Natural killer cell treated with Interleukin-12 subunit alpha and Interleukin-12 subunit beta and Interleukin-15 and Interleukin-18, amount 100 ng/mL, for 72 hours (primary cell): Measurements from ENCODE around the gene PLA2G4F. TPM values are rescaled to one million over a fixed set of nuclear protein-coding genes. Genes with fewer than 3 reads are reported as not detected.

Experiments used
- ATAC-seq, 2 donors: fragments of 150-1000 bp; cut with Tn5 transposase in 1 of 2; sonication (Bioruptor Pico), chemical (Tn5 transposase) in 1 of 2; 2 replicates each; pipeline ENCODE4 v1.10.0; 2021
- DNase-seq: peaks from one replicate; pipeline ENCODE4 v3.0.0; 2022; ENCODE audit warnings: low spot score
- H3K27ac Mint-ChIP-seq, 2 donors: 1 replicate in 1 of 2; 2 replicates in 1 of 2; pipeline ENCODE4 v1.8.0; 2022; ENCODE audit warnings: mixed read lengths in 2 of 2, mild to moderate bottlenecking in 1 of 2, moderate library complexity in 1 of 2
- H3K27me3 Mint-ChIP-seq, 2 donors: 1 replicate in 1 of 2; 2 replicates in 1 of 2; pipeline ENCODE4 v1.8.0; 2022; ENCODE audit warnings: mixed read lengths in 2 of 2
- H3K36me3 Mint-ChIP-seq: one replicate; pipeline ENCODE4 v1.8.0; 2022; ENCODE audit warnings: mixed read lengths
- H3K4me1 Mint-ChIP-seq, 2 donors: 1 replicate in 1 of 2; 2 replicates in 1 of 2; pipeline ENCODE4 v1.8.0; 2022; ENCODE audit warnings: low read depth in 2 of 2, mixed read lengths in 2 of 2, mild to moderate bottlenecking in 1 of 2
- H3K4me3 Mint-ChIP-seq: one replicate; pipeline ENCODE4 v1.8.0; 2022; ENCODE audit warnings: mixed read lengths
- H3K9me3 Mint-ChIP-seq: 2 replicates; pipeline ENCODE4 v1.8.0; 2022; ENCODE audit warnings: mixed read lengths
- total RNA-seq, 2 donors: library from RNA; stranded (reverse); gene quantifications; one replicate each; pipeline ENCODE4 v1.2.3, GENCODE V29; 2022

Gene PLA2G4F
- not detected for total RNA-seq

GRCh38 chr15:42156243-42156922, at the start of gene PLA2G4F:
Gene PLA2G4F, minus strand, starts transcription at chr15:42156636. Its CDS starts 87 bp downstream, at chr15:42156549.
- Mint-ChIP-seq H3K36me3 (no peaks in the 10 kb centered on the region), H3K27me3 (peaks cover 0 to 7% of the 10 kb centered on the region in 2 donors), H3K9me3 (no peaks in the 10 kb centered on the region), H3K4me1 (peaks cover 0 to 5% of the 10 kb centered on the region in 2 donors), H3K4me3 (no peak within 1 kb of the TSS), H3K27ac (no peak within 1 kb of the TSS)
- ATAC-seq (no peak), DNase-seq (no peak)

DNA sequence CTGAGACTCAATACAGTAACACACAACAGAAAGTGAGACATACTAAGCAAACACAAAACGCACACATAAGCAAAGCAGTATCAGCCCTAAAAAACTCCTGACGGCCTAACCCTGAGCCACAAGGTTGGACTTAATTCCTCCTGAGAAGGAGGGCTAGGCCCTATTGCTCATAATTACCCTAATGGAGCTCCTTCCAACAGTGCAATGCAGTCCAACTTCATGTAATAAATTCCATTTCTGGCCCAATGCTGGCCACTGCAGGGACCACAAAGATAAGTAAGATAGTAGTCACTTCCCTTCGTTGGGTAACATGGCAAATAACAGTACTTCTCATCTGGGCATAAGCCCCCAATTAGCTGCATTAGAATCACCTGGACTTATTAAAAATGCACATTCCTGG, 47.5 kb upstream of the PLA2G4F start:
- no peaks in the 10 kb centered on the region for H3K27me3 Mint-ChIP-seq
- H3K4me3 Mint-ChIP-seq, result no peak overlapping the region
- peaks cover 29 to 36% of the 10 kb centered on the region in 2 donors for H3K4me1 Mint-ChIP-seq
- no peaks in the 10 kb centered on the region for H3K36me3 Mint-ChIP-seq
- no peak overlapping the region for H3K27ac Mint-ChIP-seq
- H3K9me3 Mint-ChIP-seq, result no peaks in the 10 kb centered on the region
- no peak for ATAC-seq
- no peak for DNase-seq

DNA sequence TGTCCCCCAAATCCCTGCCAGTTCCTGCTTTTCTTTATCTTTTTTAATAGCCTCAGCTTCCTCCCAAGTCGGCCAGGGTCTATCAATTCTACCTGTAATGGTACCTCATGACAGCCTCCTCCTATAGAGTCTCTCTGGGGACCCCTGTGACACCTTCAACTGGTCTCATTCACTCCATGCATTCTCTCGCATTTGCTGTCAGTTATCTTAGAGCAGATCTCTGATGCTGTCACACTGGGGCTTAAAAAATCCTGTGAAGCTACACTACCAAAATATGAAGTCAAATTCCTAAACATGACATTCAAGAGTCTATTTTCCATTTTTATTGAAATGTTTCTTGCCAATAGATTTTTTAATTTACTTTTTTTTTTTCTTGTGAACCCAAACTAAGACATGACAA, 46.2 kb upstream of the PLA2G4F start:
- H3K4me1 Mint-ChIP-seq, result peaks cover 24 to 33% of the 10 kb centered on the region in 2 donors
- no peaks in the 10 kb centered on the region for H3K36me3 Mint-ChIP-seq
- no peak for DNase-seq
- H3K4me3 Mint-ChIP-seq, result no peak overlapping the region
- ATAC-seq, result no peak
- H3K27ac Mint-ChIP-seq, result peak overlapping the region in 1 of 2 donors; percentile 4
- H3K9me3 Mint-ChIP-seq, result no peaks in the 10 kb centered on the region
- no peaks in the 10 kb centered on the region for H3K27me3 Mint-ChIP-seq

DNA sequence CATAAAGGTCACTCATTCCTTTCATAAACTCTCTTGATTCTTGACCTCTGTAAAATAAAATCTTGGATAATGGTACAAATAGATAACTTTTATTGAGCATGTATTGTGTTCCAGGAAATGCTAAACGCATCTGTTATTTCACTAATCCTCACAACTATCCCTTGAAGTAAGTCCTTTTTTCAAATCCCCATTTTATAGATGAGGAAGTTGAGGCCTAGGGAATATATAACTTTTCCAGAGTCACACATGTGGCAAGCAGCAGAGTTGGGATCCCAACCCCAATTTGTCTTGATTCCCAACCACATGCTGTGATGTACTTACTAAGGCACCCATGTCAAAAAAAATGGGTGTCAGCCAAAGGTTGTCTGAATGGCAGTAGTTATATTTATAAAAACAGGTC, 45.4 kb upstream of the PLA2G4F start:
- peaks cover 2% of the 10 kb centered on the region for H3K36me3 Mint-ChIP-seq
- H3K27ac Mint-ChIP-seq, result no peak overlapping the region
- no peak for ATAC-seq
- no peak overlapping the region for H3K4me3 Mint-ChIP-seq
- H3K9me3 Mint-ChIP-seq, result no peaks in the 10 kb centered on the region
- H3K27me3 Mint-ChIP-seq, result no peaks in the 10 kb centered on the region
- H3K4me1 Mint-ChIP-seq, result peaks cover 17 to 25% of the 10 kb centered on the region in 2 donors
- DNase-seq, result no peak

GRCh38 chr15:42199126-42199525, 42.7 kb upstream of the PLA2G4F start:
- DNase-seq (no peak), ATAC-seq (no peak)
- Mint-ChIP-seq H3K4me3 (no peak overlapping the region), H3K36me3 (peaks cover 14% of the 10 kb centered on the region), H3K27ac (no peak overlapping the region), H3K9me3 (no peaks in the 10 kb centered on the region), H3K27me3 (no peaks in the 10 kb centered on the region), H3K4me1 (peaks cover 4 to 20% of the 10 kb centered on the region in 2 donors)

DNA sequence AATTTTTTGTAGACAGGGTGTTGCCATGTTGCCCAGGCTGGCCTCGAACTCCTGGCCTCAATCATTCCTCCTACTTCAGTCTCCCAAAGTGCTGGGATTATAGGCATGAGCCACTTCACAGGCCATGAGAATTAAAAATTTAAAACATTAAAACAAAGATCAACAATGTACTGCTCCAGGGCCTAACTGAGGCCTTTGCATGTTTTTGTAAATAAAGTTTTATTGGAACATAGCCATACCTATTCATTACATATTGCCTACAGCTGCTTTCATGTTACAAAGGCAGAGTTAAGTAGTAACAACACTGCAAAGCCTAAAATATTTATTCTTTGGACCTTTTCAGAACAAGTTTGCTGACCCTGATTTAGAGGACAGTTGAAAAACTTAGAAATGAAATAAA, 42.1 kb upstream of the PLA2G4F start:
- H3K4me3 Mint-ChIP-seq, result no peak overlapping the region
- H3K9me3 Mint-ChIP-seq, result no peaks in the 10 kb centered on the region
- no peak overlapping the region for H3K27ac Mint-ChIP-seq
- H3K4me1 Mint-ChIP-seq, result peaks cover 8 to 17% of the 10 kb centered on the region in 2 donors
- no peaks in the 10 kb centered on the region for H3K27me3 Mint-ChIP-seq
- DNase-seq, result no peak
- ATAC-seq, result no peak
- peaks cover 14% of the 10 kb centered on the region for H3K36me3 Mint-ChIP-seq

- Mint-ChIP-seq H3K4me3 (no peak overlapping the region), H3K9me3 (no peaks in the 10 kb centered on the region), H3K36me3 (peaks cover 29% of the 10 kb centered on the region), H3K27me3 (no peaks in the 10 kb centered on the region), H3K4me1 (peaks cover 10 to 17% of the 10 kb centered on the region in 2 donors), H3K27ac (no peak overlapping the region)
- ATAC-seq (peak; percentile 56 to 68), DNase-seq (no peak)
These were observed 38.1 kb upstream of the PLA2G4F start for GRCh38 chr15:42194513-42194912.

DNA sequence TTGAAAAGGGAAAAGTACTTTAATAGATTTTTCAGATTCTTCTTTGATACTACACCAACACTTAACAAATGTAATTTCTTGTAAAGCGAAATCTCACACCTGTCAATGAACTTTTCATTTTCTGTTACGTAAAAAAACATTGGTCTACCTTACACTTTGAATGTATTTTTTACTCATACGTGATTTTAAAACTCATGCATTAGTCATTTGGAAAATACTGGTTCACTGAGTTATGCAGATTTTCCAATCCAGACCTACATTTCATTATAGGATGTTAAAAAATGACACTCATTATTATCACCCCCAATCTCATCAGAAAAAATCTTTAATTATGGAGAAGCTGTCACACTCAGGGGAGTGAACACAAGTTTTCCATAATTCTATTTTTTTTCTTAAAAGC, 36.9 kb upstream of the PLA2G4F start:
- peaks cover 10 to 17% of the 10 kb centered on the region in 2 donors for H3K4me1 Mint-ChIP-seq

DNA sequence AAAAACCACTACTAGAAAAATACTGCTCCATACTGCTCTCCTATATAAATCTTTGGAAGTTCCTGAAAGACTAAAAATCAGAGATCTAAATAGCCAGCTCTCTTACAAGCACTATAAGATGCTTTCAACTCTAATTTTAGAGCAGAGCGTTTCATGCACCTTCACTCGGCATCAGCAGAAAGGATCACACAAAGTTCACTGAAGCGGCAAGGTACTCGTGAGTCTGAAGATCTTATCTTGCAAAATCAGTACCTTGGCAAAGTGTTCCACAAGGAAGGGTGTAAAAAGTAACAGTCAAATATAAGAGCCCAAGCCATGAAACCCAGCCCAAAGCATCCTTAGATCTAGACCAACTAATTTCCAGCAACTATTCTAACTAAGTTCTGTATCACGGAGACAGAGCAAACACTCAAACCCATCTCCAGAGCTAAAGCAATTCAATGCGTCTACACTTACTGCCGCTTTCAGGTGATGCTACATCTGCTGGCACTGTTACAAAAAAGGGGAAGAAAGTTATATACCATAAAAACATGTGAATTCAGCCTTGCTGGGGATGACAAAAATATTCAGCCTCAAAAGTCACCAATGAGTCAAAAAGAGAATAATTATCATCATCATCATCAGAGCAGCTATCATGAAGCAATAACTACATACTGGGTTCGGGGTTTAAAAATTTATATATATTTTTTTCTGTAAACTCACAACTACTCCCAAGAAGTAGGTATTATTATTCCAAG, 35.3 kb upstream of the PLA2G4F start:
- Mint-ChIP-seq H3K27me3 (no peaks in the 10 kb centered on the region), H3K9me3 (no peaks in the 10 kb centered on the region), H3K36me3 (peaks cover 27% of the 10 kb centered on the region), H3K27ac (no peak overlapping the region), H3K4me1 (peaks cover 10 to 17% of the 10 kb centered on the region in 2 donors), H3K4me3 (no peak overlapping the region)
- no peak for DNase-seq
- no peak for ATAC-seq

More for the DNA sequence above, 36.9 kb upstream of the PLA2G4F start:
- Mint-ChIP-seq H3K27me3 (no peaks in the 10 kb centered on the region), H3K9me3 (no peaks in the 10 kb centered on the region), H3K36me3 (peaks cover 29% of the 10 kb centered on the region), H3K4me3 (no peak overlapping the region), H3K27ac (no peak overlapping the region)
- ATAC-seq (no peak), DNase-seq (no peak)

DNA sequence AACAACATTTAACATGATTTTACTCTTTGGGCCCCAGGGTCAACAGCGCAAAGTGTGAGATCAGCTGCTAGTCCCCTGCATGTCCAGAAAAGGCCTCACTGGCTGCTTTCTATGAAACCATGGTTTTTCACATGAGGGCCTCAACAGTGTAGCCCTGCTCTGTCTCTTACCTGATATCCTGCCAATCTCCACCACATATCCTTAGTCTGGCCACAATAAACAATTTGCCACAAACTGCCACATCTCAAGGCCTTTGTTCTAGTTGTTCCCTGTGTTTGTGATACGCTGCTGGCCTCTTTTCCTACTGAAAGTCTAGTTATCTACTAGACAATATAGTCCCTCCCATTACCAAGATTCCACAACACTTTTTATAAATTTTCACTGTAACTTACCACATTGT, 33.9 kb upstream of the PLA2G4F start:
- peaks cover 26% of the 10 kb centered on the region for H3K36me3 Mint-ChIP-seq
- H3K27ac Mint-ChIP-seq, result no peak overlapping the region
- H3K27me3 Mint-ChIP-seq, result no peaks in the 10 kb centered on the region
- ATAC-seq, result no peak
- DNase-seq, result no peak
- no peak overlapping the region for H3K4me3 Mint-ChIP-seq
- peaks cover under 1 to 13% of the 10 kb centered on the region in 2 donors for H3K4me1 Mint-ChIP-seq
- H3K9me3 Mint-ChIP-seq, result no peaks in the 10 kb centered on the region

DNA sequence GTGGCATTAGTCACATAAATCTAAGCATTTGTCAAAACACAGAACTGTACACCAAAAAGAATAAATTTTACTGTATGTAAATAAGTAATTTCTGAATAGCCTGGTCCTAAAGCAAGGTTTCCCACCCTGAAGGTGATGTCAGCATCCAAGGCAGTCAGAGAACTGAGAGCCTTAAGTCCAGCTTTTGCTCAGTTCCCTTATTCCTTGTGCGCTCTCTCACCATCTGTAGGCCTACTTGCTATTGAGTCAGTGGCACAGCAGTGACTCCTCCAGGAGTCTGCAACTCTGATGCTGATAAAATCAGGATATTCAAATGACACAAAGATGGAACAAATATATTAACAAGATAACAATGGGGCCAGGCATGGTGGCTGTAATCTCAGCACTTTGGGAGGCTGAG, 29.4 kb upstream of the PLA2G4F start:
- DNase-seq, result no peak
- H3K9me3 Mint-ChIP-seq, result no peaks in the 10 kb centered on the region
- H3K27ac Mint-ChIP-seq, result no peak overlapping the region
- no peaks in the 10 kb centered on the region for H3K27me3 Mint-ChIP-seq
- H3K4me3 Mint-ChIP-seq, result no peak overlapping the region
- H3K4me1 Mint-ChIP-seq, result peaks cover 0 to 5% of the 10 kb centered on the region in 2 donors
- ATAC-seq, result no peak
- H3K36me3 Mint-ChIP-seq, result peaks cover 38% of the 10 kb centered on the region

- no peaks in the 10 kb centered on the region for H3K9me3 Mint-ChIP-seq
- peaks cover 32% of the 10 kb centered on the region for H3K36me3 Mint-ChIP-seq
- ATAC-seq (no peak), DNase-seq (no peak)
- no peak overlapping the region for H3K4me3 Mint-ChIP-seq
- no peaks in the 10 kb centered on the region for H3K4me1 Mint-ChIP-seq
- no peak overlapping the region for H3K27ac Mint-ChIP-seq
- H3K27me3 Mint-ChIP-seq, result no peaks in the 10 kb centered on the region
These were observed 28.3 kb upstream of the PLA2G4F start for GRCh38 chr15:42184736-42185135.

GRCh38 chr15:42184296-42184695, 27.9 kb upstream of the PLA2G4F start:
- no peak overlapping the region for H3K27ac Mint-ChIP-seq
- DNase-seq (no peak), ATAC-seq (no peak)
- no peaks in the 10 kb centered on the region for H3K27me3 Mint-ChIP-seq
- peaks cover 32% of the 10 kb centered on the region for H3K36me3 Mint-ChIP-seq
- H3K9me3 Mint-ChIP-seq, result no peaks in the 10 kb centered on the region
- H3K4me1 Mint-ChIP-seq, result no peaks in the 10 kb centered on the region
- H3K4me3 Mint-ChIP-seq, result no peak overlapping the region

DNA sequence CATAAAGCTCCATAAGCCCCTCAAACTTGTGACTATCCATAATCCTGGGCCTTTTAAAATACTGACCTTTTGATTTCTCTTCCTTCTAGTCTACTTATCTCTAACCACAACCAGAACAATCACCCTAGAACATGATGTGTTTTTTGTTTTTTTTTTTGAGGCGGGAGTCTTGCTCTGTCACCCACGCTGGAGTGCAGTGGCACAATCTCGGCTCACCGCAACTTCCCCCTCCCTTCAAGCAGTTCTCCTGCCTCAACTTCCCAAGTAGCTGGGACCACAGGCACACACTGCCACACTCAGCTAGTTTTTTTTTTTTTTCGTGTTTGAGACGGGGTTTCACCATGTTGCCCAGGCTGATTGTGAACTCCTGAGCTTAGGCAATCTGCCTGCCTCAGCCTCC, 26.5 kb upstream of the PLA2G4F start:
- H3K27me3 Mint-ChIP-seq, result no peaks in the 10 kb centered on the region
- DNase-seq, result no peak
- H3K9me3 Mint-ChIP-seq, result no peaks in the 10 kb centered on the region
- peaks cover 37% of the 10 kb centered on the region for H3K36me3 Mint-ChIP-seq
- ATAC-seq, result no peak
- H3K4me1 Mint-ChIP-seq, result no peaks in the 10 kb centered on the region
- no peak overlapping the region for H3K4me3 Mint-ChIP-seq
- H3K27ac Mint-ChIP-seq, result peak overlapping the region in 1 of 2 donors; percentile 2
